Stimulated activated CD8-positive, alpha-beta memory T cell treated with anti-CD3 and anti-CD28 coated beads, Interleukin-15, amount 100 ng/mL, for 48 hours (primary cell): ENCODE results near the gene SLC18A3.
A peak's percentile ranks its signal among the peaks of the same experiment; 100 is the strongest.

Experiments
- DNase-seq, 2 donors: peaks; one replicate each; pipeline ENCODE4 v3.0.0-alpha.2; 2020; ENCODE audit warnings: low read depth in 2 of 2

The SLC18A3 gene

DNA sequence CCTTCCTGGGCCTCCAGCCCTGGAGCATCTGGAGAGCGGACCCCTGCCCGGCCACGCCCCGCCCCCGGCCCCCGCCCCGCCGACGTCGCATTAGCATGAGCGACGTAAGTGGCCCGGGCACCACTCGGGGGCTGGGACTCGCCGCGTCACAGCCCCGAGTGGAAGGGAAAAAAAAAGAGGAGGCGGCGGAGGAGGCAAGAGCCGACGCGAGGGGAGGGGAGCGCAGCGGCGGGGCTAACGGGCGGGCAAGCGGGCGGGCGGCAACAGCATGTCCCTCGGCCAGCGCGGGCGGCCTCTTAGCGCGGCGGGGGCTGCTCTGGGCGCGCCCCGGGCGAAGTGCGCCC lies at the start of gene SLC18A3:
Gene SLC18A3, plus strand, starts transcription at position 197 of the 344 bp plus-strand sequence. CDS start 431 bp downstream, outside the sequence.
- DNase-seq, result no peak

DNA sequence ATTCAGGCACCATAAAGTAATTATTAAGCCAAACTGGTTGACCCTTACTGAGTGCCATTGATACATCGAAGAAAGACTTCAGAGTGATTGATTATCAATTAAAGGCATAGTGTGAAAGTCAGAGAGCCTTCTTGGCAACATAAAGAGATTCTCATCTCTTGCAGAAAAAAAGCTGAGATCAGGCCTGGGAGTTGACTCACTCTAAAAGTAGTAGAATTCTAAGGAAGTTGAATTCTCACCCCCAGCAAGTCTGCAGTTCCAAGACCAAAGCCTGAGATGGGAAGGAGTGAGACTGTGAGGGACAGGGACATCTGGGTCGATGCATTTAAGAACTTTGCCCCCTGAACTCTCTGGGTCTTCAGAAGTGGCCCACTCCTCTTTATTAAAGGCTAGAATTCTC lies 49.6 kb upstream of the SLC18A3 start:
- DNase-seq, result no peak

DNA sequence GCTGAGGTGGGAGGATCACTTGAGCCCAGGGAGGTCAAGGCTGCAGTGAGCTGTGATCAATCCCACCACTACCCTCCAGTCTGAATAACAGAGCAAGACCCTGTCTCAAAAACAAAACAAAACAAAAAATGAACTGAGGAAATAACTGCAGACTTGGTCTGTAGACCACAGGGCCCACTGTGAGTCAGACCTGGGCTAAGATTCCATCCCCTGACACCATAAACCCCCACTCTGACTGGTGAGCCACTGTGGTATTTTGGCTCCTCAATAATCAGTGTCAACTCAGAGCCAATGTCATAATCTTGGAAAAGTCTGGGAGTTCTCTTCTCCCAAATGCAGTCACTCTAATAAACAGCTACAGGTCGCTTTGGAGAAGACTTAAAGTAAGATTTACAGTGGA lies 47.2 kb upstream of the SLC18A3 start:
- no peak for DNase-seq

DNA sequence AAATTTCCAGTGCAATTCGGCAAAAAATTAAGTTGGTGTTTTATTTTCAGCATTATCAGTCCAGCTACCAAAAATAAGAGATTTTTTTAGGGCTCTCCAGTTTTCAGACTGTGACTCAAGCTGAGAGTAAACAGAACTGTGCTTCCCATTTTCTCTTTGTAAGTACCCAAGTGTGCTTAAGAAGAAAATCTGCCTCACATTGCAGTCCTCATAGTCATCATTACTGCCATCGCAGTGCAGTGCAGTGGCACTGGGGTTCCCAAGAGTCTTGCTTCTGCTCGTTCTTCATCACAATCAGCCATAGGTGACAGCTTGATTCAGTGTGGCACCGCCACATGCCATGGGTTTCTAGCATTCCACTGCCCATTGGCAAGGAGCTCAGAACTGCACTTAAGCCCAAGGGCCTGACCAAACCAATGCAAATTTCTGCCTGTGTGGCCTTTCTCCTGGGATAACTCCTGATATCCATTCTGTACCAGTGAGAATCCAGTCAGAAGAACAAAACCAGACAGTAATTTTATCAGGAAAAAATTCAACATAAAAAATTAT lies 45.6 kb upstream of the SLC18A3 start:
- no peak for DNase-seq

DNA sequence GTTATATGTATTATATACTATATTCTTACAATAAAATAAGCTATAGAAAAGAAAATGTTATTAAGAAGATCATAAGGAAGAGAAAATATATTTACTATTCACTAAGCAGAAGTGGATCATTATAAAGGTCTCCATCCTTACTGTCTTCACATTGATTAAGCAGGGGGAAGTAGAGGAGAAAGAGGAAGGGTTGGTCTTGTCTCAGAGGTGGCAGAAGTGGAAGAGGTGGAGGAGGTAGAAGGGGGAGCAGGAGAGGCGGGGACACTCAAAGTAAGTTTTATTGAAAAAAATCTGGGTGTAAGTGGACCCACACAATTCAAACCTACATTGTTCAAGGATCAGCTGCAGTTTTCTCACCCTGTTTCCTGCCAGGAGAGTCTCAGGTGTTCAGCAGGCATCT lies 42.3 kb upstream of the SLC18A3 start:
- DNase-seq, result no peak

DNA sequence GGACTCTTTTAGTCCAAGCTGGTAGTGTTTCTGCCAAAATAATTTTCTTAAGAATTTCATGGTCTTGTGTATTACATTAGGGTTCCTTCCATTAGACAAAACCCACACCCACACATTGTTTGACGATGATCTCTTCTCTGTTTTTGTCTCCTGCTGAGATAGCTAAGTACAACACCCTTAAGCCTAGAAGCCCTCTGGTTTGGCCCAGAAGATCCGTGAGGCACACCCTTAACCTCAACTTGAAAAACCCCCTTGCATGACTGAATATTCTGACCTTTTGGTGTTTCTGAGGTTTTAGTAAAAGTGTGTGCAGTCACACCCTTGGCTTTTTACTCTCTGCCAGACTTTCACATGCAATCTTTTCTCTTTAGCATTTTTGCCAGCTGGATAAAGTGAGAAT lies 41.9 kb upstream of the SLC18A3 start:
- DNase-seq, result peak in 1 of 2 donors; percentile 17

DNA sequence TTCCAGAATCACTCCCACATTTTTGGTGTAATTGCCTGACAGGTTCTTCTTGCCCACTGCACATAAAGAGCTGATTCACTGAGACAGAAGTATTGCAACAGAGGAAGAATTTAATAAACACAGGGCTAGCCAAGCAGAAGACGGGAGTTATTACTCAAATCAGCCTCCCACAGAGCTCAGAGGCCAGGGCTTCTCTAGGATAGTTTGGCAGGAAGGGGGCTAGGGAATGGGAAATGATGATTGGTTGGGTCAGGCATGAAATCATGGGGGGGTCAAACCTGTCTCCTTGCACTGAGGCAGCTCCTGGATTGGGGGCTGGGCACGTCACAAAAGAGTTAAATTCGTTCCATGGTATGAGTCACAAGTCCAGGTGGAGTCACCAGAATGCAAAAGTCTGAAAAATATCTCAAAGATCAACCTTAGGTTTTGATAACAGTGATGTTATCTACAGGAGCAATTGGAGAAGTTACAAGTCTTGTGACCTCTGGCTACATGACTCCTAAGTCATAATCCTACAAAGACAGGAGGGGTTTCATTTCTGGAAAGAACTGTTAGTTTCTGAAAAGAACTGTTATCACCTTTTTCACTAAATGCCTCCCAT lies 41.0 kb upstream of the SLC18A3 start:
- no peak for DNase-seq

DNA sequence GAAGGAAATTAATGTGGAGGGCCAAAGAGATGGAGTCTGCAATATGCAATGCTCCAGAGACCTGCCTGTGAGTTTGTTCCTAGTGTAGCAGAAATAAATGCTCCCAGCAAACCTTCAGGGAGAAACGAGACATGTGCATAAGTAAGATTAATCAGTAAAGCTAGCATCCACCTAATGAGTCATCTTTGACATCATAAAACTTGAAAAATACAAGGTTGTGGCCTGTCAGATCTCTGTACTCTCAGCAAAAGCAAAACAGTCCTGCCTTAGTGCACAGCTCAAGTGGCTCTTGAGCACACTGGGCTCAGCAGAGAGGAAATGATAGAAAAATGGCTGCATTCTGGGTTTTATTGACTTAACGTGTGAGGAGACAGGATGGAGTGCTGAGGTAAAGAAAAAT lies 38.7 kb upstream of the SLC18A3 start:
- DNase-seq, result no peak

DNA sequence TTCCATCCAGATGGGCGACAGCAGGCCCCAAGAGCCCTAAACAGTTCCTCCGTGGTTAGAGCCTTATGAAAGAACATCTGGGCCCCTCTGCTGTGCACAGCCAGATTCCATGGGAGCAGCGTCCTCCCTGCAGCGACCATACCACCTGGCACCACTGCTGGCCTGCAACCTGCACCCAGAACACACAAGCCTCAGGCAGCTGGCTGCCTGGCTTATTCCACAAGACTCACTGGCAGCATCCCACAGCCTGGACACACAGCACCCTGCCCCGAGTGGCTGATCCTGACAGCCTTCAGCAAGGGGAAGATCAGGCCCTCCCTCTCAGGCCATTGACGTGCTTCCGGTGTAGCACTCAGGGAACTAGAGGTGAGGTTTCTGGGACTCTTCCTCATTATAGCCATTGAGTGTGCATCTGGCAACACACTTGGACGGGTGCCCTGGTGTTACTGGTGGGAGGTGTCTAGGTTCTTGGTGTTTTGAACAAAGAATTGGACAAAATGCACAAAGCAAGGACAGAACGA lies 37.5 kb upstream of the SLC18A3 start:
- DNase-seq, result no peak

DNA sequence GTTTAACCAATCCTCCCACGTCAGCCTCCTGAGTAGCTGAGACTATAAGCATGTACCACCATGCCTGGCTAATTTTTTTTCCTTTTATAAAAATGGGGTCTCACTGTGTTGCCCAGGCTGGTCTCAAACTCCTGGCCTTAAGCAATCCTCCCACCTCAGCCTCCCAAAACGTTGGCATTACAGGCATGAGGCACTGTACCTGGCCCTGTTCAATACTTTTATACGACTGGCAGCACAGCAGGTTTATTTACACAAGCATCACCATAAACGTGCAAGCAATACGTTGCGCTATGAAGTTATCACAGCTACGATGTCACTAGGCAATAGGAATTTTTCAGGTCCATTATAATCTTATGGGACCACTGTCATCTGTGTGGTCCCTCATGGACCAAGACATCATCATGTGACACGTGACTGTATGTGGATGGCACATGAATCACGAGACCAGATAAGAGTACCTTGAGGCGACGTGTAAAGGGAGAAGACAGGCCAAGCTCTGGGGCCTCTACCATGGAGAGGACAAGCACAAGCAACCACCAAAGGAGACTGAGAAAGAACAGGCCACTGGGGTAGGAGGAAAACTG lies 34.5 kb upstream of the SLC18A3 start:
- no peak for DNase-seq

DNA sequence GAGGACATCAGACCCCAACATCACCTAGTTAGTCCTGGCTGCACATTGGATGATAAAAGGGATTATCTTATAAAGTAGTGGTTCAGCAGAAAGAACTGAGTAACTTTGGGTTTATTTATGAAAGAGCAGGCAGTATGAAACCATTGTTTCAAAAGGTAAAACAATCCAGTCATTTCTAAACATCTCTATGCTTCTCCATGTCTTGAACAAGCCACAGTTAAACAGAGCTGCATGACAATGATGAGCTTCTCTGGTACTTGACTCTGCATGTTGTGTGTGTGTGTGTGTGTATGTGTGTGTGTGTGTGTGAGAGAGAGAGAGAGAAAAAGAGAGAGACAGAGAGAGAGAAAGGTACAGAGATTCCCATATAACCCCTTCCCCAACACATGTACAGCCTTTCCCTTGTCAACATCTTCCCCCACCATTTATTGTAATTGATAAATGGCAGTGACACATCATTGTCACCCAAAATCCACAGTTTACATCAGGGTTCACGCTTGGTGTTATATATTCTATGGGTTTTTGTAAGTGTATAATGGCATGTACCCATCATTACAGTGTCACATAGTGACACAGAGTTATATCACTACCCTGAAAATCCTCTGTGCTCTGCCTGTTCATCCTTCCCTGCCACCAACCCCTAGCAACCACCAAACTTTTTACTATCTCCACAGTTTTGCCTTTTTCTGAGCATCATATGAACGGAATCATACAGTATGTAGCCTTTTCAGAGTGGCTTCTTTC lies 32.8 kb upstream of the SLC18A3 start:
- DNase-seq, result no peak

DNA sequence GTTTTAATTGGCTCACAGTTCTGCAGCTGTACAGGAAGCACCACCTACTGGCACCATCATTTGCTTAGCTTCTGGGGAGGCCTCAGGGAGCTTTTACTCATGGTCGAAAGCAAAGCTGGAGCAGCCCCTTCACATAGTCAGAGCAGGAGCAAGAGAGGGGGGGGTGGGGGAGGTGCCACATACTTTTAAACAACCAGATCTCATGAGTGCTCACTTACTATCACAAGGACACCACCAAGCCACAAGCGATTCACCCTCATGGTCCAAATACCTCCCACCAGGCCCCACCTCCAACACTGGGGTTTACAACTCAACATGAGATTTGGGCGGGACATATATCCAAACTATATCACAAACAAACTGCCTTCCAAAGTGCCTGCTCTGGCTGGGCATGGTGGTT lies 31.7 kb upstream of the SLC18A3 start:
- DNase-seq, result no peak

DNA sequence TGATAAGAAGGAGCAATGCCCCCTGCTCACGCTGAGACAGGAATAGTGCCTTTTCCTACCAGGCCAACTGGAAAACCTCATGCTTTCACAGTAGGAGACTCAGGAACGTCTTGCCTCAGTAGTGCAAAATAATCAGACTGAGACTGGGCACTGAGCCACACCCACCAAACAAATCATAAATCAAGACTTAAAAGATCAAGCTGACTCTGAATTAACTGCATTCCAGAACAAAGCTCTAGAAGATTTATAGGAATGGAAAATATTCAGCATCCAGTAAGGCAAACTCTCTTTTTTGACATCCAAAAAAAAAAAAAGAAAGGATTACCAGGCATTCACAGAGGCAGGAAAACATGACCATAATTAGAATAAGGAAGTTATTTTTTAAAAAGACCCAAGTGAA lies 30.5 kb upstream of the SLC18A3 start:
- DNase-seq, result no peak

DNA sequence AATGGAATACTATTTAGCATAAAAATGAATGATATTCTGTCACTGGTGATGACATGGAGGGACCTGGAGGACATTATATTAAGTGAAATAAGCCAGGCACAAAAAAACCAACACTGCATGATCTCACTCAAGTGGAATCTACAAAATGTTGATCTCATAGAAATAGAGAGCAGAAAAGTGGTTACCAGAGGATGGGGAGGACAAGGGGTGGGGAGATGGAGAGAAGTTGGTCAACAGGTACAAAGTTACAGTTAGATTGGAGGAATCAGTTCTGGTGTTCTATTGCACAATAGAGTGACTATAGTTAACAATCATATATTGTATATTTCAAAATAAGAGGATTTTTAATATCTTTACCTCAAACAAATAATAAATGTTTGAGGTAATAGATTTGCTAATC lies 24.7 kb upstream of the SLC18A3 start:
- no peak for DNase-seq

DNA sequence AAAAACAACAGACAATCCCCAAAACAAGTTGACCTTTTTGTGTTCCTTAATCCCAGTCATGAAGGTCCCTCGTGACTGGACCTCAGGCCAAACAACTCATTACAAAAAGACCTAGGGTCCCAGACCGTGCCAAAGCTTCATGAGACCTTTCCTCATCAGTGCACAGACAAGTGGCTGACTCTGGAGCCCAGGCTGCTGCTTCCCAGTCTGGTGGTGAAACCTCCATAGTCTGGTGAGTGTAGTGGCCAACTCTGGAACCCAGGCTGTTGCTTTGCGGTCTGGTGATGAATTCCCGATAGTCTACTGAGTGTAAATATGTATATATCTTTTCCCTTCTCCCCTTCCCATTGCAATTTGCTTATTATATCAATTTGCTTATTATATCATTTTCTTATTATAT lies 22.1 kb upstream of the SLC18A3 start:
- DNase-seq, result no peak

DNA sequence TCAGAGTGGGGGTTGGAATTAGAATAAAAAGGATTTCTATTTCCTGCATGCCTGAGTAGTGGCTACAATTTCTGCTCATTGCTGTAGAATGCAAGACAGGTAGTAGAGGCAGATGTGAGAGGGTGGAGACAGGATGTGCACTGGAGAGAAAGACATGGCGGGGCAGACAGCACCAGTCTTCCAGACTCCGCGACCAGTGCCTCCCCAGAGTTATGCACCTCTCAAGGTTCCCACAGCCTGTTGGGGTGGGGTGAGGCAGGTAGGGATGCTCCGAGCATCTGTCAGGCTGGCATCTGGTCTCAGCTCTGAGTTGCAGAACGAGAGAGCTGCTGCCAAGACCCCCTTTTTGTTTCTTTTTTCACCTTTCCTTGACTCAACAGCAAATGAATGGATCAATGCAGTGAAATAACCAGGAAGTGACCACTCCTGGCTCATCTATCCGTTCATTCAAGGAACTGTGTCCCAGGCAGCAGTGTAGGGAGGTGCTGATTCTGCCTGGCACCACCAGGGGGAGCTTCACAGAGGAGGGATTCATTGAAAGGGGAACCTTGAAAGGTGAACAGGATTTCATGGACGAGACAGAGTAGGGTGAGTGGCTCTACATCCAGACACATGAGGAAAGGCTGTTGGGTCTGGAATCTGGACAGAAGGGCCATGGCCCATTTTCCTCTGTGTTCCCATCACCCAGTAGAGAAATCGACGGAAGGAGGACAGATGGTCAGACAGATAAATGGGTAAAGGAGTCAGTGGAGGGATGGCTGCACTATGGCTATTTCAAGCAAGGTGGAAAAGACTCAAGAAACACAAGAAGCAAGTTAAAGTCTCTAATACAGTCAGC lies 17.2 kb upstream of the SLC18A3 start:
- DNase-seq, result peak; percentile 27 to 34

DNA sequence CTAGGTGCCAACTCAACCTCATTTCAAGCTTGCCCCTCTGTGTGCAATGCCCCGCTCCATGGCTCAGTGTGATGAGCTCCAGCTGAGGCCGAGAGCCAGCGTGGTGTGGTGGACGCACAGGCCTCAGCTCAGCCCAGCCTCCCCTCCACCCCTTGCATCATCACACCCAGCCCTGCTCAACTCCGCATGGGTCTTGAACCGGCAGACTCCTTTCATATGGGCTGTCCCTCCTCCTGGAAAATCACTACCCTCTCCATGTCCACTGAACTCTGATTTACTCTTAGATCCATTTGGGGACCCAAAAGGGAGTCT lies 16.6 kb upstream of the SLC18A3 start:
- DNase-seq, result no peak

DNA sequence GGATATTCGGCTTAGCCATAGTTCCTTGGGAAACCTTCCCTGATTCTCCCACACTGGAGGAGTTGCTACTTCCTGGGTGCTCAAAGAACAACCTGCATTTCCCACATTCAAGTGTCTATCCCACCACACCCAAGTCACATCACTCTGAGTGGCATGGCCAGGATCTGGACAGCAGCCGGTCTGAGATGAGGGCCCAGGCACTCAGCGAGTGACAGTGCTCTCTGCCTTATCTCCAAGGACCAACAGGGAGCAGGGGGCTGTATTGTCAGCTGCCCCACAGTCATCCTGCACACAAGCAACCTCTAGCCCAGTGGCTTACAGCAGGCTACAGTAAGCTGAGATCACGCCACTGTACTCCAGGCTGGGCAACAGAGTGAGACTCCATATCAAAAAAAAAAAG lies 16.1 kb upstream of the SLC18A3 start:
- DNase-seq, result no peak

DNA sequence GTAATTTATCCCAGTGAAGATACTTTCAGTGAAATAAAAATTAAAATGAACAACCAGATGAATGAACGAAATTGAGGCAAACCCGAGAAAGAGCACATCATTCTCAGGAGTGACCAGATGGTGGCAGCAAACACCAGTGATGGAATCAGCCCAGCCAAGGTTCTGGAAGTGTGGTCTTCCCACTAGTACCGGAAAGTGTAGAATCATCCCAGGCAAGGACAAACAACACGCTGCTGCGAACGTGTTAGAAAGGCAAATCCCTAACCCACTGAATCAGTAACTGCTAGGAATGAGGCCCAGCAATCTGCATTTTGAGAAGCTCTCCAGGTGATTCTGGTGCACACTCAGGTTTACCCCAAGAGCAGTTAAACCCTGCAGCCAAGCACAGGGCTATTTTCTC lies 15.5 kb upstream of the SLC18A3 start:
- DNase-seq, result no peak

DNA sequence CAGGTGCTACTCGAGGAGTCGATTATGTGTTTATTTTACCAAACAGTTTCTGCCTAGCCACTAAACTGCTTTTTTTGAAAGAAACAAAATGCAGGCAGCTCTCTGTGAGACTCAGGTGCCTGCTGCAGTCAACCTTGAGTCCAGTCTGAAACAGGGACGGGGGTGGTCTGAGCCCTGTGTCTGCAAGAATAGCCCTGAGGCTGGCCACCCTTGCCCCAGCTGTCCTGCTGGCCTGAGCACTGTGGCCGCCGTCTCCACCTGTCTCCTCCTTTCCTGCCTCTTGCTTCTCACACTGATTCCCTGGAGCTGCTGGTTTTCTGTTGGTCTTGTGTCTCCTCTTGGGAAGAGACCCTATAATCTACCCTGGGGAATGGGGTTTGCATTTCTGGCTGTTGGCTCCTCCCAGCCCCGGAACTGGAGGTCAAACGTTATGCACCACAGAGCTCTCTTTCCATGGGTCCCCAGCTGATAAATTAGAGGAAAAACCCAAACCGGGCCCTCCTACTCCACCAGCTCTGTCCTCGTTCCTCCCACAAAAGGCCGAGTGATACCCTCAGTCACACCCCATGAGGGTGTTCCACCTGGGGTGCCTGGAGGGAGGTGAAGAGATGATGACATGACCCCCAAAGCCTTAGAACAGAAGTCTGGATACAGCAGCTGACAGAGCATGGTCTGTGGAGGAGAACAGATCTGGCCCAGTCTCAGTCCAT lies 15.0 kb upstream of the SLC18A3 start:
- DNase-seq, result no peak

DNA sequence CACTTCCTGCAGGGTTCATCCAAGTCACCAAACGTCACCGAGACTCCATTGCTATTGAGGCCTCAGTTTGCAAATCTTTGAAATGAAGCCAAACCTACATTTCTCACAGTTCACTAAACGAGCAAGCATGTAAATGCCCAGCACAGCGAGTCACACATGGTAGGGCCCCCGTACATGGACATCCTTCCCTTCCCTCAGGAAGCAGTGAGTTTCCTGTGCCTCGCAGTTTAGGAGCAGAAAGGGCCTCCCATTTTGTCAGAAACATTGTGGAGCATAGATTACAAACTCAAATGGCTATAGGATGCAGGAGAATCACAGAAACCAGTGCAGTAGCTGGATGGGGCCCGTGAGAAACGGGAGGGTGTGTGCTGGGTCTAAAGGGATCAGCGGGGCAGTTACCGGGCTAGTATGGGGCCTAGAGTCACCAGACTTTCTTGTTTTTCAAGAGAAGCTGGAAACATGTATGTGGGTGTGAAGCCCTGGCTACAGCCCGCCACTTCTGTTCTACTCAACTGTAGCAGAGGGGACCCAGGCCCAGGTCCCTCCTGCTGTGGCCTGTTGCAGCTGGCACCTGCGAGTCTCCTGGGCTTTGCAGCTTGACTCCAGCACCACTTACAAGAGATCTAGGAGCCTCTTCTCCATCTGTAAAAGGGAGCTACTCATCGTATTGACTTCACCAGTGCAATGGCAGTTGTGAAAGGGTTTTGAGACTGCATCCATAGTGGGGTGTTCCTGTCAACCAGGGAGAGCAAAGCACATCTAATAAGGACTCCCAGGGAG lies 14.2 kb upstream of the SLC18A3 start:
- no peak for DNase-seq
